ENCODE results near the gene WIZ. TPM values are rescaled to one million over a fixed set of nuclear protein-coding genes. Genes with fewer than 3 reads are reported as not detected.

The WIZ gene
- total and polyA plus RNA-seq, 2 of the 8 experiments (the other 6 are each of a cell fraction or from before 2014, with no cell fraction given): 12.5 to 33.2 TPM

DNA sequence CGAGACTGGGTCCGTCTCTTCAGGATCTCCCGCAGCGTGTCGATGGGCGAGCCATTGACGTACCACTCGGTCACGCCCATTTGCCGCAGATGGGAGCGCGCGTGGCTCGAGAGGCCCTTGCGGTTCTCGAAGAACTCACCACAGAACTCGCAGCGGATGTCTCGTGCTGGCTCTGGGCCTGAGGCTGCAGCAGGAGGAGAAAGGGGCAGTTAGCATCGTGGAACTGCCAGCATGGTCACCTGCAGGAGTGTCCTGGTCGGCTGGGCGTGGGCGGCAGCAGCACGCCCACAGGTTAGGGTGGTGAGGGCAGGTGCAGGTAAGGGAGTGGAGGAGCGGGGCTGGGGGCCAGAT is 22.4 kb downstream of the WIZ start (continued):
- TF ChIP-seq TEAD4 (IDR thresholded peaks at IDR 0.05; ENCODE audit: low read depth, low read length) (no peak), YY1 (IDR thresholded peaks at IDR 0.05; ENCODE audit: low read depth, low read length) (no peak), KDM4A (IDR thresholded peaks at IDR 0.05; ENCODE audit: low read depth, low read length, severe bottlenecking) (no peak)

Data from H1 (cell line).